Suprapubic skin (tissue), 4 donors: ENCODE measurements around the gene IGSF23. TPM values are rescaled to one million over a fixed set of nuclear protein-coding genes. Genes with fewer than 3 reads are reported as not detected.
"Not testable (repeated sequence)": the region's sequence is repeated elsewhere in the genome, so short reads cannot be mapped to it uniquely, and the experiment has no call there.

ENCODE experiments used
- DNase-seq, 2 donors: peaks; one replicate each; pipeline ENCODE4 v3.0.0-alpha.2; 2019; ENCODE audit warnings: low spot score in 2 of 2
- H3K27ac ChIP-seq: fragments of 200-600 bp; sonication (generic); one replicate; pipeline ENCODE4 v1.5.1; 2019
- H3K27me3 ChIP-seq: fragments of 200-600 bp; sonication (generic); one replicate; pipeline ENCODE4 v1.5.1; 2019
- H3K36me3 ChIP-seq: fragments of 200-600 bp; sonication (generic); one replicate; pipeline ENCODE4 v1.5.1; 2019
- H3K4me1 ChIP-seq: fragments of 200-600 bp; sonication (generic); one replicate; pipeline ENCODE4 v1.5.1; 2019
- H3K4me3 ChIP-seq: fragments of 200-600 bp; sonication (generic); one replicate; pipeline ENCODE4 v1.5.1; 2019; ENCODE audit warnings: mild to moderate bottlenecking
- H3K9me3 ChIP-seq: fragments of 200-600 bp; sonication (generic); one replicate; pipeline ENCODE4 v1.5.1; 2019
- EP300 ChIP-seq: sonication (generic); formaldehyde crosslinking; IDR thresholded peaks from one replicate; pipeline ENCODE4 v1.6.1; 2017; ENCODE audit warnings: antibody characterized with exemption
- POLR2A ChIP-seq, 2 donors: fragments of 450-650 bp; IDR thresholded peaks; one replicate each; pipeline ENCODE4 v1.6.1; 2017; ENCODE audit warnings: antibody characterized with exemption in 2 of 2, mild to moderate bottlenecking in 2 of 2, moderate library complexity in 2 of 2
- POLR2AphosphoS5 ChIP-seq, 3 donors: sonication (generic); formaldehyde crosslinking; IDR thresholded peaks; one replicate each; pipeline ENCODE4 v1.6.1; 2017; ENCODE audit warnings: antibody characterized with exemption in 3 of 3
- WGBS: methylation state at CpG from one replicate; pipeline ENCODE4 v1.1.5; 2018; 5-methylcytosine and 5-hydroxymethylcytosine counted together
- total RNA-seq, 4 donors: library from RNA; depleted of rRNA; stranded (reverse); fragments of >200 nt; gene quantifications; one replicate each; pipeline ENCODE4 v1.1.0, GENCODE V29; 2016
- TF ChIP-seq, protein P1 (sequence below), 2 donors: fragments of 200-600 bp in 1 of 2; fragments of 450-650 bp in 1 of 2; sonication (generic) in 1 of 2; IDR thresholded peaks; one replicate each; pipeline ENCODE4 v1.5.1; 2016 to 2019; ENCODE audit warnings: antibody characterized with exemption in 2 of 2, mild to moderate bottlenecking in 1 of 2, moderate library complexity in 1 of 2

Gene IGSF23
- total RNA-seq, 4 donors from 2014 or later = not detected

DNA sequence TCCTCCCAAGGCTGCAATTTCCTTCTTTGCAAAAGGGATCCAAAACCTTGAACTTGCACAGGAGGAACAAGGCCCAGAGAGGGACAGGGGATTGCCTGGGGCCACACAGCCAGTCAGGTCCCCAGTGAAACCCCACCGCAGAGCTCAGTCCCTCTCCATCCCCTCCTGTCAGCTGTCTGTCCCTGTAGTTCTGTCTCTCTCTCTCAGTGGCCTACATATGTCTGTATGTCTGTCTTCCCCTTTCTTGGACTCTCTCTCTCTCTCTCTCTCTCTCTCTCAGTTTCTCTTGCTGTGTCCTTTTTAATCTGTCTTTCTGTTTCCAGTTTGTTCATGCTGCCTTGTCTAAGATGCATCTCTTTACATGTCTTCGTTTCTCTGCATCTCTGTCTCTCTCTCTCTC, 69.4 kb downstream of the IGSF23 start:
- TF ChIP-seq, protein P1, sequence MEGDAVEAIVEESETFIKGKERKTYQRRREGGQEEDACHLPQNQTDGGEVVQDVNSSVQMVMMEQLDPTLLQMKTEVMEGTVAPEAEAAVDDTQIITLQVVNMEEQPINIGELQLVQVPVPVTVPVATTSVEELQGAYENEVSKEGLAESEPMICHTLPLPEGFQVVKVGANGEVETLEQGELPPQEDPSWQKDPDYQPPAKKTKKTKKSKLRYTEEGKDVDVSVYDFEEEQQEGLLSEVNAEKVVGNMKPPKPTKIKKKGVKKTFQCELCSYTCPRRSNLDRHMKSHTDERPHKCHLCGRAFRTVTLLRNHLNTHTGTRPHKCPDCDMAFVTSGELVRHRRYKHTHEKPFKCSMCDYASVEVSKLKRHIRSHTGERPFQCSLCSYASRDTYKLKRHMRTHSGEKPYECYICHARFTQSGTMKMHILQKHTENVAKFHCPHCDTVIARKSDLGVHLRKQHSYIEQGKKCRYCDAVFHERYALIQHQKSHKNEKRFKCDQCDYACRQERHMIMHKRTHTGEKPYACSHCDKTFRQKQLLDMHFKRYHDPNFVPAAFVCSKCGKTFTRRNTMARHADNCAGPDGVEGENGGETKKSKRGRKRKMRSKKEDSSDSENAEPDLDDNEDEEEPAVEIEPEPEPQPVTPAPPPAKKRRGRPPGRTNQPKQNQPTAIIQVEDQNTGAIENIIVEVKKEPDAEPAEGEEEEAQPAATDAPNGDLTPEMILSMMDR (IDR thresholded peaks at IDR 0.05) = no peak
- TF ChIP-seq EP300 = no peak
- no peak for TF ChIP-seq POLR2AphosphoS5 (IDR thresholded peaks at IDR 0.05)
- no peak for TF ChIP-seq POLR2A (IDR thresholded peaks at IDR 0.05)
- H3K27ac ChIP-seq = no peak overlapping the region
- 86% methylated on average over 2 of the region's 2 CpGs for WGBS
- peaks cover 9% of the 10 kb centered on the region for H3K36me3 ChIP-seq
- H3K9me3 ChIP-seq = no peaks in the 10 kb centered on the region
- no peak for DNase-seq
- H3K4me1 ChIP-seq = no peaks in the 10 kb centered on the region
- no peaks in the 10 kb centered on the region for H3K27me3 ChIP-seq
- no peak overlapping the region for H3K4me3 ChIP-seq

DNA sequence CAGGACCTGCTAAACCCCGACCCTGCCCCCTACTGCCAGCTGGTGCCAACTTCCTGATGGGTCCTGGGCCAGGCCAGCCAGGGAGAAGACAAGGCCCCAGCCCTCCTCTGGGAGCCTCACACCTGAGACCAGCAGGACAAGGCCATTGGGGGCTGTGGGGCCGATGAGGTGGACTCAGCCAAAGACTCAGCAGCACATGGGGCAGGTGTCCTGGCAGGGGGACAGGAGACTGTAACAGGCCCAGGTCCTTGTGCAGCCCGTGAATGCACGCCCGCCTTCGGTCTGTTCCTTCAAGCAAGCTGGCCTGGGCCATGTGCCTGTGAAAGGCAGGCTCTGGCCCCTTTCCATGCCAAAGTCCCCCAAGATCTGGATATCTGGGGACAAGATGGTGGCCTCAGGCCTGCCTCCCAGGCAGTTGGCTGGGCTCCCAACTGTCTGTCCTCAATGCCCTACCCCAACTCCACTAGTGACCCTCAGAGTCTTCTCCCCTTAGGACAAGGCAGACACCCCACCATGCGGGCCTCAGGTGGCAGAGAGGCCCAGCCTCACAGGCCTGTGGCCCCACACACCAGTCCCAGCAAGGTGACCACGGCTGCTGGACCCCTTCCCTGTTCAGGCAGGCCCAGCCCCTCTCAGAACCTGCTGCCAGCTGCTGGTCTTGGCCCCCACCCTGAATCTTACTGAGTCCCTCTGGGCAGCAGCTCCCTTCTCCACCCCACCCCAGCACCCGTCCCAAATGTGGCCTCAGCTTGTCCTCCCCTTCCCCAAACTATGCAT, 70.3 kb downstream of the IGSF23 start:
- Histone ChIP-seq H3K36me3 (peaks cover 9% of the 10 kb centered on the region), H3K27me3 (no peaks in the 10 kb centered on the region), H3K27ac (no peak overlapping the region), H3K4me1 (no peaks in the 10 kb centered on the region), H3K4me3 (no peak overlapping the region), H3K9me3 (no peaks in the 10 kb centered on the region)
- 89% methylated on average over 4 of the region's 9 CpGs for WGBS
- no peak for DNase-seq
- TF ChIP-seq EP300 (no peak), POLR2AphosphoS5 (IDR thresholded peaks at IDR 0.05) (no peak), POLR2A (IDR thresholded peaks at IDR 0.05) (no peak)
- TF ChIP-seq, protein P1 (IDR thresholded peaks at IDR 0.05) = no peak

DNA sequence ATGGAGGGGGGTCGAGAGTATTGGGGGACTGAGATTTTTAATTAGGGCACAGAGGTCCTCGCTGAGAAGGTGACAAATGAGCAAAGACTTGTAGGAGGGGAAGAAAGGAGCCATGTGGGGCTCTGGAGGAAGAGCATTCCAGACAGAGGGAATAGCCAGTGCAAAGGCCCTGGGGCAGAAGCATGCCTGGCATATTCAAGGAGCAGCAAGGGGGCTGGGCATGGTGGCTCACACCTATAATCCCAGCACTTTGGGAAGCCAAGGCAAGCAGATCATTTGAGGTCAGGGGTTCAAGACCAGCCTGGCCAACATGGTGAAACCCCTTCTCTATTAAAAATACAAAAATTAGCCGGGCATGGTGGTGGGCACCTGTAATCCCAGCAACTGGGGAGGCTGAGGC, 71.0 kb downstream of the IGSF23 start:
- 95% methylated on average over 3 of the region's 3 CpGs for WGBS
- not testable (repeated sequence) for H3K4me1 ChIP-seq, H3K4me3 ChIP-seq, H3K36me3 ChIP-seq, H3K27ac ChIP-seq, H3K9me3 ChIP-seq, H3K27me3 ChIP-seq, DNase-seq

GRCh38 chr19:44684892-44685863, 71.8 kb downstream of the IGSF23 start:
- H3K27me3 ChIP-seq = no peaks in the 10 kb centered on the region
- TF ChIP-seq EP300 = no peak
- no peak for TF ChIP-seq POLR2A (IDR thresholded peaks at IDR 0.05)
- no peak for TF ChIP-seq POLR2AphosphoS5 (IDR thresholded peaks at IDR 0.05)
- TF ChIP-seq, protein P1 (IDR thresholded peaks at IDR 0.05) = no peak
- DNase-seq = no peak
- no peaks in the 10 kb centered on the region for H3K9me3 ChIP-seq
- peaks cover 9% of the 10 kb centered on the region for H3K36me3 ChIP-seq
- no peak overlapping the region for H3K27ac ChIP-seq
- peaks cover 5% of the 10 kb centered on the region for H3K4me1 ChIP-seq
- no peak overlapping the region for H3K4me3 ChIP-seq
- 36% methylated on average over 25 of the region's 25 CpGs for WGBS

- Histone ChIP-seq H3K9me3 (no peaks in the 10 kb centered on the region), H3K27me3 (no peaks in the 10 kb centered on the region), H3K4me1 (peaks cover 5% of the 10 kb centered on the region), H3K27ac (no peak overlapping the region), H3K36me3 (peaks cover 5% of the 10 kb centered on the region), H3K4me3 (no peak overlapping the region)
- 68% methylated on average over 4 of the region's 4 CpGs for WGBS
- no peak for DNase-seq
- TF ChIP-seq POLR2A (IDR thresholded peaks at IDR 0.05) (no peak), EP300 (no peak), POLR2AphosphoS5 (IDR thresholded peaks at IDR 0.05) (no peak)
- TF ChIP-seq, protein P1 (IDR thresholded peaks at IDR 0.05) = no peak
Observed at GRCh38 chr19:44685877-44686276, 72.5 kb downstream of the IGSF23 start.

Other genes starting within 250 kb of the IGSF23 start
- gene ZNF285, start 212.0 kb upstream of the IGSF23 start, total RNA-seq = 1 to 10 TPM in 1 of 4 donors, under 1 TPM in 3; 0.21 to 2.8 (median 0.68) TPM
- 10 to 100 TPM in 1 of 4 donors, 1 to 10 TPM in 1, under 1 TPM in 2; 0.83 to 10.6 (median 1.6) TPM for gene ZNF229, start 165.1 kb upstream of the IGSF23 start, total RNA-seq
- gene ZNF180, start 113.0 kb upstream of the IGSF23 start, total RNA-seq = 10 to 100 TPM in 2 of 4 donors, 1 to 10 TPM in 2; 7.7 to 11.7 (median 10.3) TPM
- gene CEACAM20, start 83.9 kb upstream of the IGSF23 start, total RNA-seq = under 1 TPM in 1 of 4 donors, not detected in 3; 0.40 TPM
- 10 to 100 TPM; 14.0 to 24.6 (median 15.5) TPM for gene PVR, start 30.3 kb downstream of the IGSF23 start, total RNA-seq
- gene CEACAM19, start 57.9 kb downstream of the IGSF23 start, total RNA-seq = 10 to 100 TPM in 1 of 4 donors, 1 to 10 TPM in 3; 5.7 to 11.7 (median 8.4) TPM
- not detected for gene CEACAM16, start 85.6 kb downstream of the IGSF23 start, total RNA-seq
- 10 to 100 TPM; 13.9 to 29.1 (median 17.9) TPM for gene BCL3, start 135.1 kb downstream of the IGSF23 start, total RNA-seq
- gene CBLC, start 164.3 kb downstream of the IGSF23 start, total RNA-seq = 10 to 100 TPM; 60.4 to 94.4 (median 65.7) TPM
- gene BCAM, start 195.5 kb downstream of the IGSF23 start, total RNA-seq = 10 to 100 TPM; 27.4 to 67.5 (median 50.8) TPM
- 10 to 100 TPM; 56.2 to 78.2 (median 67.5) TPM for gene NECTIN2, start 232.7 kb downstream of the IGSF23 start, total RNA-seq